Natural killer cell (primary cell): ENCODE measurements around the gene ISY1. TPM values are rescaled to one million over a fixed set of nuclear protein-coding genes. Genes with fewer than 3 reads are reported as not detected.
"Not testable (repeated sequence)": the region's sequence is repeated elsewhere in the genome, so short reads cannot be mapped to it uniquely, and the experiment has no call there.

ENCODE experiments used
- ATAC-seq, 3 donors: fragments of 150-1000 bp in 2 of 3; fragments of 200-7000 bp in 1 of 3; cut with Tn5 transposase; 1 replicate in 1 of 3; 2 replicates in 2 of 3; pipeline ENCODE4 v1.10.0; 2021; ENCODE audit warnings: mild to moderate bottlenecking in 2 of 3, moderate library complexity in 2 of 3
- DNase-seq, 2 donors: peaks; one replicate each; pipeline versions ENCODE4 v3.0.0 to v3.0.0-alpha.2; 2013 to 2021; ENCODE audit warnings: mixed read lengths in 1 of 2
- H3K27ac ChIP-seq: one replicate; pipeline ENCODE4 v1.5.1; 2013; ENCODE audit warnings: mild to moderate bottlenecking, low read length
- H3K27me3 ChIP-seq: one replicate; pipeline ENCODE4 v1.6.1; 2013; ENCODE audit warnings: low read length; ENCODE audit not compliant: control insufficient read depth, insufficient read depth
- H3K36me3 ChIP-seq: one replicate; pipeline ENCODE4 v1.6.1; 2013; ENCODE audit warnings: low read length; ENCODE audit not compliant: control insufficient read depth, insufficient read depth
- H3K4me1 ChIP-seq: one replicate; pipeline ENCODE4 v1.6.1; 2013; ENCODE audit warnings: low read length; ENCODE audit not compliant: control insufficient read depth, insufficient read depth
- H3K4me3 ChIP-seq: one replicate; pipeline ENCODE4 v1.5.1; 2013; ENCODE audit warnings: low read length
- H3K9me3 ChIP-seq: one replicate; pipeline ENCODE4 v1.6.1; 2013; ENCODE audit warnings: low read length; ENCODE audit not compliant: control insufficient read depth, insufficient read depth
- H3K27ac Mint-ChIP-seq, 2 donors: one replicate each; pipeline ENCODE4 v1.8.0; 2022; ENCODE audit warnings: mild to moderate bottlenecking in 2 of 2, mixed read lengths in 2 of 2, moderate library complexity in 1 of 2
- H3K27me3 Mint-ChIP-seq, 2 donors: one replicate each; pipeline ENCODE4 v1.8.0; 2022; ENCODE audit warnings: low read depth in 2 of 2, mixed read lengths in 2 of 2
- H3K36me3 Mint-ChIP-seq: one replicate; pipeline ENCODE4 v1.8.0; 2022; ENCODE audit warnings: mixed read lengths
- H3K4me1 Mint-ChIP-seq, 2 donors: one replicate each; pipeline ENCODE4 v1.8.0; 2022; ENCODE audit warnings: mixed read lengths in 2 of 2
- H3K4me3 Mint-ChIP-seq: one replicate; pipeline ENCODE4 v1.8.0; 2022; ENCODE audit warnings: mild to moderate bottlenecking, moderate library complexity, mixed read lengths
- H3K9me3 Mint-ChIP-seq, 2 donors: one replicate each; pipeline ENCODE4 v1.8.0; 2022; ENCODE audit warnings: mixed read lengths in 2 of 2
- WGBS: methylation state at CpG from one replicate; pipeline ENCODE4 v1.1.7; 2013; ENCODE audit warnings: missing lambda C conversion rate; ENCODE audit not compliant: insufficient coverage; 5-methylcytosine and 5-hydroxymethylcytosine counted together
- intact Hi-C: fragments of 100-400 bp; cut with micrococcal nuclease; formaldehyde crosslinking; loops from one replicate; pipeline ENCODE4 v1.14.2; 2022
- total RNA-seq, 4 donors: library from RNA; stranded (reverse); fragments of 120-200 nt in 1 of 4; gene quantifications; one replicate each; pipeline versions ENCODE4 v1.2.3 to v1.2.4, GENCODE V29; 2013 to 2022
- TF ChIP-seq, protein P1 (sequence below): fragments of 200-600 bp; IDR thresholded peaks from one replicate; pipeline ENCODE4 v1.8.0; 2022; ENCODE audit warnings: antibody characterized with exemption

Gene ISY1
- total RNA-seq, 3 donors from 2014 or later (not counting 1 experiment from before 2014, with no cell fraction given), result 51.9 to 58.2 (median 56.1) TPM

GRCh38 chr3:129162729-129163579 lies 2.1 kb upstream of the ISY1 start:
- Mint-ChIP-seq H3K36me3 (no peaks in the 10 kb centered on the region), H3K4me3 (peak overlapping the region; percentile 98), H3K9me3 (no peaks in the 10 kb centered on the region), H3K27me3 (no peaks in the 10 kb centered on the region), H3K4me1 (peaks cover 37 to 39% of the 10 kb centered on the region in 2 donors), H3K27ac (peak overlapping the region; percentile 96 to 99)
- intact Hi-C loops, result no loop called here
- TF ChIP-seq, protein P1, sequence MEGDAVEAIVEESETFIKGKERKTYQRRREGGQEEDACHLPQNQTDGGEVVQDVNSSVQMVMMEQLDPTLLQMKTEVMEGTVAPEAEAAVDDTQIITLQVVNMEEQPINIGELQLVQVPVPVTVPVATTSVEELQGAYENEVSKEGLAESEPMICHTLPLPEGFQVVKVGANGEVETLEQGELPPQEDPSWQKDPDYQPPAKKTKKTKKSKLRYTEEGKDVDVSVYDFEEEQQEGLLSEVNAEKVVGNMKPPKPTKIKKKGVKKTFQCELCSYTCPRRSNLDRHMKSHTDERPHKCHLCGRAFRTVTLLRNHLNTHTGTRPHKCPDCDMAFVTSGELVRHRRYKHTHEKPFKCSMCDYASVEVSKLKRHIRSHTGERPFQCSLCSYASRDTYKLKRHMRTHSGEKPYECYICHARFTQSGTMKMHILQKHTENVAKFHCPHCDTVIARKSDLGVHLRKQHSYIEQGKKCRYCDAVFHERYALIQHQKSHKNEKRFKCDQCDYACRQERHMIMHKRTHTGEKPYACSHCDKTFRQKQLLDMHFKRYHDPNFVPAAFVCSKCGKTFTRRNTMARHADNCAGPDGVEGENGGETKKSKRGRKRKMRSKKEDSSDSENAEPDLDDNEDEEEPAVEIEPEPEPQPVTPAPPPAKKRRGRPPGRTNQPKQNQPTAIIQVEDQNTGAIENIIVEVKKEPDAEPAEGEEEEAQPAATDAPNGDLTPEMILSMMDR, result no peak
- WGBS, result 88% methylated on average over 5 of the region's 5 CpGs
- ATAC-seq (no peak), DNase-seq (peak in 1 of 2 donors; percentile 44)
- Histone ChIP-seq H3K4me3 (no peak overlapping the region), H3K9me3 (no peaks in the 10 kb centered on the region), H3K27ac (no peak overlapping the region), H3K4me1 (peaks cover 15% of the 10 kb centered on the region), H3K36me3 (peaks cover 28% of the 10 kb centered on the region), H3K27me3 (no peaks in the 10 kb centered on the region)

GRCh38 chr3:129161860-129162271 lies 1.0 kb upstream of the ISY1 start:
- Mint-ChIP-seq H3K27ac (peak overlapping the region; percentile 96 to 99), H3K27me3 (no peaks in the 10 kb centered on the region), H3K4me3 (peak overlapping the region; percentile 98), H3K4me1 (peaks cover 37 to 39% of the 10 kb centered on the region in 2 donors), H3K36me3 (no peaks in the 10 kb centered on the region), H3K9me3 (no peaks in the 10 kb centered on the region)
- intact Hi-C loops, result loop anchor here (1.0 kb wide), 2 partner anchors 21 to 42 kb away; partner anchors contain the start of gene CNBP
- Histone ChIP-seq H3K4me3 (peak overlapping the region; percentile 65), H3K4me1 (peaks cover 15% of the 10 kb centered on the region), H3K9me3 (no peaks in the 10 kb centered on the region), H3K27ac (peak overlapping the region; percentile 87), H3K36me3 (peaks cover 25% of the 10 kb centered on the region), H3K27me3 (no peaks in the 10 kb centered on the region)
- ATAC-seq, result peak in 2 of 3 donors; percentile 2 to 9
- DNase-seq, result peak; percentile 29 to 58
- TF ChIP-seq, protein P1, result no peak
- WGBS, result 2% methylated on average over 12 of the region's 12 CpGs

DNA sequence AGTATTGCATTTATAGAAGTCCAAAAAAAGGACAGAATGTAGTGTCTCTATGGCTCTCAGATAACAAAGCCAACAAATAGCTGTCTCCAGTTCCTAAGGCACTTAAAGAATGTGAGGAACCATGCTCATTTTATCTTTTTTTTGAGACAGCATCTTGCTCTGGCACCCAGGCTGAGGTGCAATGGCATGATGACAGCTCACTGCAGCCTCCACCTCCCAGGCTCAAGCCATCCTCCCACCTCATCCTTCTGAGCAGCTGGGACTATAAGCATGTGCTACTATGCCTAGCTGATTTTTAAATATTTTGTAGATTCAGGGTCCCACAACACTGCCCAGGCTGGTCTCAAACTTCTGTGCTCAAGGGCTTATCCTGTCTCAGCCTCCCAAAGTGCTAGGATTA lies 16.1 kb downstream of the ISY1 start:
- H3K27me3 Mint-ChIP-seq, result no peaks in the 10 kb centered on the region
- H3K4me3 Mint-ChIP-seq, result no peak overlapping the region
- intact Hi-C loops, result no loop called here

GRCh38 chr3:129141011-129141410 lies 19.9 kb downstream of the ISY1 start:
- H3K9me3 ChIP-seq, intact Hi-C loops, DNase-seq, H3K27me3 ChIP-seq, H3K4me3 ChIP-seq, H3K4me1 ChIP-seq, H3K4me1 Mint-ChIP-seq, H3K27me3 Mint-ChIP-seq, H3K9me3 Mint-ChIP-seq, H3K27ac Mint-ChIP-seq, ATAC-seq, H3K27ac ChIP-seq, H3K36me3 Mint-ChIP-seq, H3K4me3 Mint-ChIP-seq: not testable (repeated sequence)
- 99% methylated on average over 3 of the region's 5 CpGs for WGBS
- H3K36me3 ChIP-seq, result peaks cover 50% of the 10 kb centered on the region

More for the DNA sequence above, 16.1 kb downstream of the ISY1 start:
- DNase-seq (no peak), ATAC-seq (no peak)
- H3K4me1 Mint-ChIP-seq, result no peaks in the 10 kb centered on the region
- no peaks in the 10 kb centered on the region for H3K9me3 ChIP-seq
- H3K9me3 Mint-ChIP-seq, result no peaks in the 10 kb centered on the region
- H3K27ac ChIP-seq, result no peak overlapping the region
- H3K27me3 ChIP-seq, result no peaks in the 10 kb centered on the region
- peaks cover 43% of the 10 kb centered on the region for H3K36me3 ChIP-seq
- TF ChIP-seq, protein P1, result no peak
- H3K4me1 ChIP-seq, result no peaks in the 10 kb centered on the region
- peaks cover 8% of the 10 kb centered on the region for H3K36me3 Mint-ChIP-seq
- no peak overlapping the region for H3K27ac Mint-ChIP-seq
- H3K4me3 ChIP-seq, result no peak overlapping the region
